HCT116 (cell line): Measurements from ENCODE around the gene NDUFA3. TPM values are rescaled to one million over a fixed set of nuclear protein-coding genes. Genes with fewer than 3 reads are reported as not detected.

Experiments
- ATAC-seq: fragments of 200-7000 bp; cut with Tn5 transposase; 2 replicates; pipeline ENCODE4 v1.9.1; 2020; ENCODE audit warnings: mild to moderate bottlenecking, moderate library complexity
- BruUV-seq: library from RNA; stranded (reverse); fragments of 400-500 nt; replicated peaks from 2 replicates; lab custom pipeline; 2021; lab: Mats Ljungman, UMichigan
- CTCF ChIA-PET: fragments of 300-600 bp; sonication (Branson Sonifier 250); formaldehyde crosslinking; loops from one replicate; lab custom pipeline; 2021; ENCODE audit warnings: antibody characterized with exemption; lab: Charles Lee
- POLR2A ChIA-PET: fragments of 300-600, 350-600 bp; sonication (Branson Sonifier 250); formaldehyde crosslinking; loops from one replicate; lab custom pipeline; 2021; ENCODE audit warnings: antibody characterized with exemption; lab: Charles Lee
- RAD21 ChIA-PET, 2 experiments: fragments of 300-600 bp; sonication (Branson Sonifier 250); formaldehyde crosslinking; loops; one replicate each; lab custom pipeline; 2023; ENCODE audit warnings: low total read pairs in 2 of 2; ENCODE audit not compliant: uncharacterized antibody in 2 of 2, unreplicated experiment in 2 of 2, low non-redundant PET in 1 of 2; lab: Charles Lee
- DNase-seq: peaks from one replicate; pipeline ENCODE4 v3.0.0-alpha.2; 2010; ENCODE audit warnings: low read depth, low spot score
- H2AFZ ChIP-seq: fragments of 200-600 bp; shearing (Covaris generic), sonication (generic); 2 replicates; pipeline ENCODE4 v1.6.1; 2017; ENCODE audit warnings: low read depth, mixed run types, mixed read lengths, antibody characterized with exemption, low read length; ENCODE audit not compliant: poor library complexity, severe bottlenecking
- H3K27ac ChIP-seq: 2 replicates; pipeline ENCODE4 v1.5.1; 2012; ENCODE audit warnings: low read depth, low read length
- H3K27me3 ChIP-seq: fragments of 200-600 bp; sonication (generic); 2 replicates; pipeline ENCODE4 v1.6.1; 2016; ENCODE audit warnings: mixed run types, low read length, mixed read lengths; ENCODE audit not compliant: insufficient read depth
- H3K36me3 ChIP-seq, 2 experiments: fragments of 200-500 bp in 1 of 2; fragments of 200-600 bp in 1 of 2; sonication (Bioruptor generic) in 1 of 2; sonication (generic) in 1 of 2; 2 replicates each; pipeline versions ENCODE4 v1.5.1 to v1.6.1; 2014 to 2016; ENCODE audit warnings: low read length in 2 of 2, inconsistent platforms in 1 of 2, mixed read lengths in 1 of 2, mixed run types in 1 of 2; ENCODE audit not compliant: insufficient read depth in 2 of 2, control insufficient read depth in 1 of 2
- H3K4me1 ChIP-seq, 2 experiments: fragments of 200-600 bp in 1 of 2; sonication (generic) in 1 of 2; 2 replicates each; pipeline versions ENCODE4 v1.5.1 to v1.6.1; 2012 to 2017; ENCODE audit warnings: low read length in 2 of 2, inconsistent platforms in 1 of 2, mild to moderate bottlenecking in 1 of 2, mixed read lengths in 1 of 2, mixed run types in 1 of 2, moderate library complexity in 1 of 2; ENCODE audit not compliant: insufficient read depth in 2 of 2, control insufficient read depth in 1 of 2
- H3K4me2 ChIP-seq: fragments of 200-600 bp; sonication (generic); 2 replicates; pipeline ENCODE4 v1.6.1; 2017; ENCODE audit warnings: mixed run types, low read length, mixed read lengths
- H3K4me3 ChIP-seq, 2 experiments: fragments of 200-600 bp in 1 of 2; sonication (generic) in 1 of 2; replicated peaks in 1 of 2; 2 replicates each; pipeline ENCODE4 v1.5.1; 2011 to 2016; ENCODE audit warnings: low read length in 2 of 2, control low read depth in 1 of 2, low read depth in 1 of 2, mild to moderate bottlenecking in 1 of 2, mixed read lengths in 1 of 2, mixed run types in 1 of 2
- H3K79me2 ChIP-seq: fragments of 200-600 bp; sonication (generic); 2 replicates; pipeline ENCODE4 v1.6.1; 2017; ENCODE audit warnings: mild to moderate bottlenecking, mixed run types, low read length, moderate library complexity, mixed read lengths; ENCODE audit not compliant: insufficient read depth
- H3K9ac ChIP-seq: fragments of 200-600 bp; sonication (generic); 2 replicates; pipeline ENCODE4 v1.6.1; 2016; ENCODE audit warnings: low read length, mixed read lengths
- H3K9me2 ChIP-seq: fragments of 200-600 bp; sonication (generic), shearing (Covaris generic); 2 replicates; pipeline ENCODE4 v1.6.1; 2017; ENCODE audit warnings: mixed run types, mild to moderate bottlenecking, moderate library complexity; ENCODE audit not compliant: insufficient read depth
- H3K9me3 ChIP-seq, 2 experiments: fragments of 200-500 bp in 1 of 2; fragments of 200-600 bp in 1 of 2; sonication (Bioruptor generic) in 1 of 2; sonication (generic) in 1 of 2; 2 replicates each; pipeline ENCODE4 v1.6.1; 2014 to 2017; ENCODE audit warnings: low read length in 2 of 2, mixed read lengths in 2 of 2, inconsistent platforms in 1 of 2, low read depth in 1 of 2, mild to moderate bottlenecking in 1 of 2, mixed run types in 1 of 2, moderate library complexity in 1 of 2; ENCODE audit not compliant: control insufficient read depth in 1 of 2, insufficient read depth in 1 of 2
- H4K20me1 ChIP-seq: fragments of 200-600 bp; sonication (generic), shearing (Covaris generic); 2 replicates; pipeline ENCODE4 v1.6.1; 2017; ENCODE audit warnings: mixed run types, mild to moderate bottlenecking, moderate library complexity; ENCODE audit not compliant: insufficient read depth
- ATF3 ChIP-seq: IDR thresholded peaks from 2 replicates; pipeline ENCODE4 v1.6.1; 2012
- CBX3 ChIP-seq: IDR thresholded peaks from 2 replicates; pipeline ENCODE4 v1.6.1; 2012; ENCODE audit warnings: low read depth
- CEBPB ChIP-seq: IDR thresholded peaks from 2 replicates; pipeline ENCODE4 v1.6.1; 2012; ENCODE audit warnings: low read depth
- EGR1 ChIP-seq: IDR thresholded peaks from 2 replicates; pipeline ENCODE4 v1.6.1; 2012; ENCODE audit warnings: low read depth
- ELF1 ChIP-seq: IDR thresholded peaks from 2 replicates; pipeline ENCODE4 v1.6.1; 2012; ENCODE audit warnings: low read depth, borderline replicate concordance
- EZH2 ChIP-seq: fragments of 200-600 bp; sonication (generic); IDR thresholded peaks from 2 replicates; pipeline ENCODE4 v1.6.1; 2017; ENCODE audit warnings: antibody characterized with exemption, mixed run types
- FOSL1 ChIP-seq: IDR thresholded peaks from 2 replicates; pipeline ENCODE4 v1.6.1; 2012; ENCODE audit warnings: low read depth
- JUND ChIP-seq: IDR thresholded peaks from 2 replicates; pipeline ENCODE4 v1.6.1; 2012
- MAX ChIP-seq: IDR thresholded peaks from 2 replicates; pipeline ENCODE4 v1.6.1; 2012
- POLR2A ChIP-seq: IDR thresholded peaks from 2 replicates; pipeline ENCODE4 v1.7.0; 2011; ENCODE audit warnings: borderline replicate concordance; ENCODE audit not compliant: insufficient read depth, insufficient read length; ENCODE audit errors: extremely low read depth
- POLR2AphosphoS5 ChIP-seq: IDR thresholded peaks from 2 replicates; pipeline ENCODE4 v1.6.1; 2011; ENCODE audit warnings: mild to moderate bottlenecking, low read depth, low read length, moderate library complexity
- RAD21 ChIP-seq: IDR thresholded peaks from 2 replicates; pipeline ENCODE4 v1.6.1; 2012; ENCODE audit warnings: low read depth, mild to moderate bottlenecking
- SRF ChIP-seq: IDR thresholded peaks from 2 replicates; pipeline ENCODE4 v1.6.1; 2012; ENCODE audit warnings: low read depth
- TCF7L2 ChIP-seq: IDR thresholded peaks from 2 replicates; pipeline ENCODE4 v1.7.0; 2011; ENCODE audit warnings: borderline replicate concordance, inconsistent platforms; ENCODE audit not compliant: insufficient read depth, insufficient read length; ENCODE audit errors: extremely low read depth
- ZBTB33 ChIP-seq: IDR thresholded peaks from 2 replicates; pipeline ENCODE4 v1.6.1; 2011; ENCODE audit warnings: mild to moderate bottlenecking, low read length, moderate library complexity; ENCODE audit not compliant: insufficient replicate concordance; ENCODE audit errors: extremely low read depth
- ZFX ChIP-seq: fragments of 450-650 bp; IDR thresholded peaks from 2 replicates; pipeline ENCODE4 v1.6.1; 2017
- ZNF274 ChIP-seq: fragments of 200-500 bp; sonication (Bioruptor generic); IDR thresholded peaks from 2 replicates; pipeline ENCODE4 v1.6.1; 2014; ENCODE audit warnings: mild to moderate bottlenecking, low read depth, low read length, inconsistent platforms
- intact Hi-C: fragments of 100-400 bp; cut with micrococcal nuclease; formaldehyde crosslinking; loops from 2 replicates; pipeline ENCODE4 v1.10.0; 2022
- total RNA-seq: library from RNA; stranded (reverse); gene quantifications from one replicate; pipeline ENCODE4 v1.2.1, GENCODE V29; 2021; ENCODE audit not compliant: unreplicated experiment

Gene NDUFA3
- total RNA-seq, 1 experiment from 2014 or later, result 149 TPM

- POLR2A ChIA-PET, result no interaction called here
- no peak for TF ChIP-seq ZNF274
- no peak for TF ChIP-seq POLR2AphosphoS5
- no peak for TF ChIP-seq CBX3
- no peak for TF ChIP-seq RAD21
Measured at GRCh38 chr19:54127688-54128440, 25.2 kb downstream of the NDUFA3 start.

GRCh38 chr19:54128441-54128725 is 25.7 kb downstream of the NDUFA3 start:
- POLR2A ChIA-PET, result no interaction called here
- TF ChIP-seq FOSL1 (no peak), CBX3 (no peak), POLR2AphosphoS5 (no peak), ZBTB33 (no peak), EGR1 (no peak), ATF3 (no peak), CEBPB (no peak), RAD21 (no peak), SRF (no peak), EZH2 (no peak), ZFX (no peak), ZNF274 (no peak), ELF1 (no peak), TCF7L2 (no peak), POLR2A (no peak), JUND (no peak), MAX (no peak)

More at GRCh38 chr19:54127688-54128440, 25.2 kb downstream of the NDUFA3 start:
- ATAC-seq (no peak), DNase-seq (no peak)
- Histone ChIP-seq H3K36me3 (peaks cover 27 to 44% of the 10 kb centered on the region in 2 experiments; a peak in 3 of 4 replicates), H3K79me2 (no peaks in the 10 kb centered on the region), H3K9me2 (no peaks in the 10 kb centered on the region), H3K4me2 (no peak overlapping the region), H3K4me3 (no peak overlapping the region), H3K9me3 (no peaks in the 10 kb centered on the region), H2AFZ (no peak overlapping the region), H3K9ac (no peak overlapping the region), H3K27ac (no peak overlapping the region), H4K20me1 (no peaks in the 10 kb centered on the region), H3K27me3 (no peaks in the 10 kb centered on the region), H3K4me1 (no peaks in the 10 kb centered on the region)
- ChIA-PET RAD21 (no interaction called here), CTCF (no interaction called here)
- no TSS peak for BruUV-seq
- intact Hi-C loops, result no loop called here

More at GRCh38 chr19:54128441-54128725, 25.7 kb downstream of the NDUFA3 start:
- no peak overlapping the region for H2AFZ ChIP-seq
- no peak overlapping the region for H3K27ac ChIP-seq
- no peak overlapping the region for H3K4me2 ChIP-seq
- no peaks in the 10 kb centered on the region for H4K20me1 ChIP-seq
- H3K9me2 ChIP-seq, result no peaks in the 10 kb centered on the region
- H3K9ac ChIP-seq, result no peak overlapping the region
- no peak overlapping the region for H3K4me3 ChIP-seq
- H3K36me3 ChIP-seq, result peaks cover 25 to 41% of the 10 kb centered on the region in 2 experiments; a peak in 3 of 4 replicates
- BruUV-seq, result no TSS peak
- no peak for DNase-seq
- peaks cover under 1 to 3% of the 10 kb centered on the region in 2 experiments; a peak in 2 of 4 replicates for H3K4me1 ChIP-seq
- ATAC-seq, result no peak
- ChIA-PET RAD21 (no interaction called here), CTCF (no interaction called here)
- no peaks in the 10 kb centered on the region for H3K79me2 ChIP-seq
- no peaks in the 10 kb centered on the region for H3K27me3 ChIP-seq
- intact Hi-C loops, result no loop called here
- H3K9me3 ChIP-seq, result no peaks in the 10 kb centered on the region
